Fibroblast of lung (primary cell): ENCODE results near the gene SLC6A19.

Experiments used
- CTCF ChIP-seq, 2 donors: IDR thresholded peaks in 1 of 2; conservative IDR thresholded peaks in 1 of 2; 1 replicate in 1 of 2; 2 replicates in 1 of 2; pipeline ENCODE4 v1.5.1; 2011 to 2012; ENCODE audit warnings: low read length in 2 of 2, control low read depth in 1 of 2, inconsistent platforms in 1 of 2, low read depth in 1 of 2, mild to moderate bottlenecking in 1 of 2
- EZH2 ChIP-seq: IDR thresholded peaks from 2 replicates; pipeline ENCODE4 v1.5.1; 2012; ENCODE audit warnings: low read length, control low read depth, mild to moderate bottlenecking; ENCODE audit errors: missing control alignments

- TF ChIP-seq CTCF (conservative IDR thresholded peaks at IDR 0.05 in 1 of 2, IDR thresholded peaks at IDR 0.05 in 1 of 2; ENCODE audit: low read depth in 1 of 2, low read length in 2 of 2) = no peak
- no peak for TF ChIP-seq EZH2
Measured at GRCh38 chr5:1166370-1166769, 35.0 kb upstream of the SLC6A19 start.
